ENCODE data around the gene HCFC1. TPM values are rescaled to one million over a fixed set of nuclear protein-coding genes. Genes with fewer than 3 reads are reported as not detected.

The HCFC1 gene
- total RNA-seq, 2 donors from 2014 or later, result 36.6 to 80.5 TPM

DNA sequence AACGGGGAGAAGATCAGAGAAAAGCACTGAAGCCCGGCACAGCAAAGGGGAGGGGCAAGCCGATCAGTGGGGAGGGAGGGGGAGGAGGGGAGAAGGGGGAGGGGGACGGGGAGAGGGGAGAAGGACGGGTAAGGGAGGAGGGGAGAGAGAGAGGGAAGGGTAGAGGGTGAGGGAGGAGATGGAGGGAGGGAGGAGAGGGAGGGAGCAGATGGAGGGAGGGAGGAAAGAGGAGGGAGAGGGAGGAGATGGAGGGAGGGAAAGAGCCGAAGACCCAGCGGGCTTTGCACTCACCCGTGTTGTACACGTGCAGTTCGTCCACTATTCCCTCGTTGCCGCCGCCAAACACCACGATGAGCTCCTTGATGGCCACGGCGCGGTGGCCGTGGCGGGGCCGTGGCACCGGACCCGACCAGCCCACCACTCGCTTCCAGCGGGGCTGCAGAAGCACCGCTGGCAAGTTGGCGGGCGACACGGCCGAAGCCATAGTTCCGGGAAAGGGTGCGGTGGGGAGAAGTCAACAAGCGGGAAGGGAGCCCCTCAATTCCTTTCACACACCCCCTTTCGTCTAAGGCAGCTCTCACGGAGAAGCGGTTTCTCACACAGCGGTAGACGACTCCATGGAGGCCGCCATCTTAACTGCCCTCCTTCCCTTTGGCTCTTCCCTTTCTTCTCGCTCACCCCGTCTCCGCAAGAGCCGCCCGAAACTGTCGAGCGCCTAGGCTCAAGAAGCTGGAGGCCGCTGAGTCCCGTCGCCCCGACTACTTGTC is 1.1 kb downstream of the HCFC1 start:
- intact Hi-C loops (cut with DNase I), result no loop called here
- no peaks in the 10 kb centered on the region for H3K36me3 ChIP-seq
- H3K27ac ChIP-seq, result peak overlapping the region; percentile 98
- peak; percentile 53 for DNase-seq
- no peaks in the 10 kb centered on the region for H3K9me3 ChIP-seq
- peaks cover 14% of the 10 kb centered on the region for H3K4me1 ChIP-seq
- peak overlapping the region; percentile 54 to 87 for H3K9ac ChIP-seq (ENCODE audit: low read depth in 2 of 2, low read length in 2 of 2)
- peak overlapping the region; percentile 48 for H3K4me3 ChIP-seq
- no peaks in the 10 kb centered on the region for H3K27me3 ChIP-seq
- TF ChIP-seq, protein P1, sequence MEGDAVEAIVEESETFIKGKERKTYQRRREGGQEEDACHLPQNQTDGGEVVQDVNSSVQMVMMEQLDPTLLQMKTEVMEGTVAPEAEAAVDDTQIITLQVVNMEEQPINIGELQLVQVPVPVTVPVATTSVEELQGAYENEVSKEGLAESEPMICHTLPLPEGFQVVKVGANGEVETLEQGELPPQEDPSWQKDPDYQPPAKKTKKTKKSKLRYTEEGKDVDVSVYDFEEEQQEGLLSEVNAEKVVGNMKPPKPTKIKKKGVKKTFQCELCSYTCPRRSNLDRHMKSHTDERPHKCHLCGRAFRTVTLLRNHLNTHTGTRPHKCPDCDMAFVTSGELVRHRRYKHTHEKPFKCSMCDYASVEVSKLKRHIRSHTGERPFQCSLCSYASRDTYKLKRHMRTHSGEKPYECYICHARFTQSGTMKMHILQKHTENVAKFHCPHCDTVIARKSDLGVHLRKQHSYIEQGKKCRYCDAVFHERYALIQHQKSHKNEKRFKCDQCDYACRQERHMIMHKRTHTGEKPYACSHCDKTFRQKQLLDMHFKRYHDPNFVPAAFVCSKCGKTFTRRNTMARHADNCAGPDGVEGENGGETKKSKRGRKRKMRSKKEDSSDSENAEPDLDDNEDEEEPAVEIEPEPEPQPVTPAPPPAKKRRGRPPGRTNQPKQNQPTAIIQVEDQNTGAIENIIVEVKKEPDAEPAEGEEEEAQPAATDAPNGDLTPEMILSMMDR (IDR thresholded peaks at IDR 0.05), result no peak

DNA sequence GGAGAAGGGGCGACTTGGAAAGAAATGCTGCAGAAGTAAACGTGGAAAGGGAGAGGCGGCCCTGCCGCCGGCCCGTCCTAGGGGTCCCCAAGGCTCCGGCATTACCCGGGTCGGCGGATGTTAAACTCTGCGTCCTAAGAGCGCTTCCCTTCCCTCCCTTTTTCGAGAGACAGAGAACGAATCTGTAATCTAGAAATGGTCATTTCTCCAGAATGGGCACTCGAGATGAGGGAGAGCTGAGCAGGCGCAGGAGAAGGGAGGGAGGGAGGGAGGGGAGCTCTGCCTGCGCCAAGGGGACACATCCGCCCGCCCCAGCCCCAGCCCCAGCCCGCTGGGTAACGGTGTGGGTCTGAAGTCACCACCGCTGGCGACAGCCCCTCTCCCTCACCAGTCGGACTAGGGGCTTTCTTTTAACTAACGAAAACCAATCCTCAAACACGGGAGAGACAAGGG is 1.7 kb downstream of the HCFC1 start:
- peak overlapping the region; percentile 47 to 77 for H3K9ac ChIP-seq (ENCODE audit: low read depth in 2 of 2, low read length in 2 of 2)
- TF ChIP-seq, protein P1 (IDR thresholded peaks at IDR 0.05), result no peak
- no peaks in the 10 kb centered on the region for H3K9me3 ChIP-seq
- no peaks in the 10 kb centered on the region for H3K27me3 ChIP-seq
- peak overlapping the region; percentile 48 for H3K4me3 ChIP-seq
- intact Hi-C loops (cut with DNase I), result no loop called here
- H3K36me3 ChIP-seq, result no peaks in the 10 kb centered on the region
- H3K27ac ChIP-seq, result peak overlapping the region; percentile 61
- H3K4me1 ChIP-seq, result peaks cover 14% of the 10 kb centered on the region
- no peak for DNase-seq

DNA sequence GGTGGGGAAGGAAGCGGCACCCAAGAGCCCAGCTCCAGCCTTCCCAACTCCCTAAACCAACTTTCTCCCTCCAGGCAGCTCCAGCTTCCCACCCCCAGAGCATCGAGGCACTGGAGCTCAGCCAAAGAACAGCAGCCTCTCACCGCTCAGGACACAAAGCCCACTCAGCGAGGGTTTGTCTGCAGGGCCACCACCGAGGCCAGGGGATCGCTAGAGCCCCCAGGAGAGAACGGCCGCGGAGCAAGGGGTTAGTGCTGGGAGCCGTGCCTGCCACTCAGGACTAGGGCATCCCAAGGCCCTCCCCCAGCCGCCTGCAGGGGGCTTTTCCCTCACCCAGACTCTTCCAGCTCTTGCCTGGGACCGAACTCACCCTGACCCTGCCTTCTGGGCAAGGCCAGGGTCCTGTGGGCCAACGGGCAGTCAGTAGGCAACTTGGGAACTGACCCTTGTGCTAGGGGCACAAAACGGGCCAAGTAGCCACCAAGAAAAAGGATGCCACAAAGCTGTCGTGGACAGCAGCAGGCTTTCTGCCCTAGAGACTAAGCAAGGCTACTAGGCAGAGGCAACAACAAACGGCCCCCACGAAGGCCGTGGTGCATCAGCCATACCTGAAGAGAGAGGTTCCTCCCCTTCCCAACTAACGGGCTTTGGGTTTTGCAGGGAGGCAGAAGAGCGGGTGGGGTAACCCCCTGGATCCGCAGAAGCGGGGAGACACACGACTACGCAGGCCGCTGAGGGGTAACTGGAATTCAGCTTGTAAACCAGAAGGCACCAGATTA is 2.3 kb downstream of the HCFC1 start:
- TF ChIP-seq, protein P1 (IDR thresholded peaks at IDR 0.05), result no peak
- no peaks in the 10 kb centered on the region for H3K9me3 ChIP-seq
- intact Hi-C loops (cut with DNase I), result no loop called here
- H3K9ac ChIP-seq (ENCODE audit: low read depth in 2 of 2, low read length in 2 of 2), result peak overlapping the region; percentile 47 to 77
- DNase-seq, result no peak
- peaks cover 10% of the 10 kb centered on the region for H3K4me1 ChIP-seq
- no peaks in the 10 kb centered on the region for H3K36me3 ChIP-seq
- H3K4me3 ChIP-seq, result peak overlapping the region; percentile 48
- no peaks in the 10 kb centered on the region for H3K27me3 ChIP-seq
- peak overlapping the region; percentile 61 for H3K27ac ChIP-seq

DNA sequence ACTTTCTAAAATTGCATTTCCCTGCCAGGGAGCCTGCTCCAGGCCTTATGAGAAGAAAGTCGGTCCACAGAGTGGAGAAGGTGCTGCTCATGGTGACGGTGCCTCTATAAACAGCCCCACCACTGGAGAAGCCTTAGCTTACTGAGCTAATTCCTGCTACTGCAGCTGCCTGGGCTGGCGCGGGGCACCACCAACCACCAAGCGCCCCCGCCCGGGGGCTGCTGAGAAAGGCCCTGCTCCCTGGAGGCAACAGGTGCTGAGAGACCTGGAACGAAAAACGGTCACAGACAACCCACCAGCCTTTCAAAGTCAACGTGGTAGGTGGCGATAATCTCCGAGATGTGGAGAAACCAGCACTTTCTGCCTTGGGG is 2.9 kb downstream of the HCFC1 start:
- Histone ChIP-seq H3K4me1 (peaks cover 4% of the 10 kb centered on the region), H3K27ac (peak overlapping the region; percentile 61), H3K9ac (ENCODE audit: low read depth in 2 of 2, low read length in 2 of 2) (peak overlapping the region in 1 of 2 donors; percentile 77), H3K4me3 (peak overlapping the region; percentile 48), H3K27me3 (no peaks in the 10 kb centered on the region), H3K36me3 (no peaks in the 10 kb centered on the region), H3K9me3 (no peaks in the 10 kb centered on the region)
- DNase-seq, result no peak
- intact Hi-C loops (cut with DNase I), result no loop called here
- TF ChIP-seq, protein P1 (IDR thresholded peaks at IDR 0.05), result no peak

DNA sequence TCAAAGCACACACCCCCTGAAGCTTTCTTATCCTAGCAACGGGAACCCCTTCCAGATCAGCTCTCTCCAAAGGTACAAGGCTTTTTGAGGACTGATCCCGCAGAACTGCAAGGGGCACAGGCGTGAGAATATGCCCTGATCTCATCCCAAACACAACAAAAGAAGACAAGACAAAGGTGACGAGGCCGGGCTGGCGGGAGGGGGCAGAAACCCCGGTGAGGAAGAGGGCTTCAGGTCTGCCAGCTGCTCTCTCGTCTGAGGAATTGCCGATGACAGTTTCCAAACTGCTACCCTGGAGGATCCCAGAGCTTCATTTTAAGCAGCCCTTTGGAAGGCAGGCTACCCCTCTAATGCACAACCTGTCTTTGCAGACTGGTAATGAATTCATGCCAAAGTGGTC is 3.4 kb downstream of the HCFC1 start:
- Histone ChIP-seq H3K9ac (ENCODE audit: low read depth in 2 of 2, low read length in 2 of 2) (peak overlapping the region in 1 of 2 donors; percentile 77), H3K9me3 (no peaks in the 10 kb centered on the region), H3K4me3 (peak overlapping the region; percentile 48), H3K4me1 (peaks cover 4% of the 10 kb centered on the region), H3K27me3 (no peaks in the 10 kb centered on the region), H3K36me3 (no peaks in the 10 kb centered on the region), H3K27ac (peak overlapping the region; percentile 3)
- no peak for DNase-seq
- intact Hi-C loops (cut with DNase I), result no loop called here
- TF ChIP-seq, protein P1 (IDR thresholded peaks at IDR 0.05), result no peak
